K562 (cell line): ENCODE results near the gene DCP1B. TPM values are rescaled to one million over a fixed set of nuclear protein-coding genes. Genes with fewer than 3 reads are reported as not detected.

Experiments used
- ATAC-seq: fragments of 200-7000 bp; cut with Tn5 transposase; 3 replicates; pipeline ENCODE4 v1.9.1; 2020; ENCODE audit warnings: moderate library complexity
- BruUV-seq: library from RNA; stranded (reverse); fragments of 400-500 nt; replicated peaks from 2 replicates; lab custom pipeline; 2021; lab: Mats Ljungman, UMichigan
- CTCF ChIA-PET: fragments of 300-600 bp; formaldehyde crosslinking; extraction: SDS; loops from one replicate; lab custom pipeline; 2021; ENCODE audit warnings: low intra/inter-chr PET ratio; lab: Yijun Ruan, JAX
- POLR2A ChIA-PET: fragments of 300-600, 350-650 bp; sonication (Branson Sonifier 250); formaldehyde crosslinking; extraction: SDS; loops from one replicate; lab custom pipeline; 2021; ENCODE audit warnings: antibody characterized with exemption, inconsistent platforms; lab: Yijun Ruan, JAX
- DNase-seq, 4 experiments: peaks; one replicate each; pipeline versions ENCODE4 v3.0.0 to v3.0.0-alpha.2; 2011 to 2018; ENCODE audit warnings: low spot score in 3 of 4, mixed read lengths in 3 of 4; ENCODE audit errors: extremely low read depth in 1 of 4
- FAIRE-seq: peaks from 2 replicates; lab custom pipeline; 2011; peaks lifted over from hg19 to GRCh38; lab: Jason Lieb, UNC
- H2AFZ ChIP-seq: 2 replicates; pipeline ENCODE4 v1.6.0; 2011; ENCODE audit warnings: low read depth, low read length, control low read depth, inconsistent platforms
- H3K27ac ChIP-seq: fragments of 200-600 bp; 3 replicates; pipeline ENCODE4 v1.8.0; 2011; ENCODE audit warnings: low read depth, mild to moderate bottlenecking, control low read depth, inconsistent platforms, low read length, moderate library complexity, mixed read lengths; ENCODE audit errors: extremely low read depth
- H3K27me3 ChIP-seq, 2 experiments: fragments of 300-600 bp in 1 of 2; 2 replicates in 1 of 2; 3 replicates in 1 of 2; pipeline versions ENCODE4 v1.6.0 to v1.8.0; 2011; ENCODE audit warnings: inconsistent platforms in 2 of 2, low read length in 2 of 2, mild to moderate bottlenecking in 1 of 2, mixed read lengths in 1 of 2, moderate library complexity in 1 of 2; ENCODE audit not compliant: control insufficient read depth in 2 of 2, insufficient read depth in 2 of 2
- H3K36me3 ChIP-seq: fragments of 300-600 bp; 3 replicates; pipeline ENCODE4 v1.8.0; 2011; ENCODE audit warnings: mild to moderate bottlenecking, low read length, inconsistent platforms; ENCODE audit not compliant: control insufficient read depth, insufficient read depth
- H3K4me1 ChIP-seq, 2 experiments: fragments of 200-600 bp in 1 of 2; replicated peaks in 1 of 2; 2 replicates in 1 of 2; 3 replicates in 1 of 2; pipeline versions ENCODE4 v1.5.1 to v1.8.0; 2011; ENCODE audit warnings: inconsistent platforms in 2 of 2, low read length in 2 of 2, mild to moderate bottlenecking in 1 of 2, mixed read lengths in 1 of 2, moderate library complexity in 1 of 2; ENCODE audit not compliant: control insufficient read depth in 2 of 2, insufficient read depth in 2 of 2
- H3K4me2 ChIP-seq: 2 replicates; pipeline ENCODE4 v1.6.1; 2011; ENCODE audit warnings: low read length, control low read depth, inconsistent platforms, mixed read lengths; ENCODE audit not compliant: insufficient read depth
- H3K4me3 ChIP-seq: fragments of 200-600 bp; sonication (generic), shearing (Covaris generic); 2 replicates; pipeline ENCODE4 v1.5.1; 2016; ENCODE audit warnings: control low read depth, inconsistent platforms
- H3K79me2 ChIP-seq: fragments of 200-600 bp; 3 replicates; pipeline ENCODE4 v1.8.0; 2011; ENCODE audit warnings: low read length, inconsistent platforms; ENCODE audit not compliant: control insufficient read depth, insufficient read depth
- H3K9ac ChIP-seq, 2 experiments: 2 replicates each; pipeline versions ENCODE4 v1.6.0 to v1.6.1; 2011; ENCODE audit warnings: low read depth in 2 of 2, low read length in 2 of 2, control low read depth in 1 of 2, inconsistent platforms in 1 of 2, mild to moderate bottlenecking in 1 of 2, mixed read lengths in 1 of 2; ENCODE audit not compliant: insufficient read depth in 1 of 2
- H3K9me1 ChIP-seq: one replicate; pipeline ENCODE4 v1.6.0; 2011; ENCODE audit warnings: inconsistent platforms, mild to moderate bottlenecking, low read length, moderate library complexity; ENCODE audit not compliant: control insufficient read depth, insufficient read depth
- H3K9me3 ChIP-seq: replicated peaks from 2 replicates; pipeline ENCODE4 v1.5.1; 2011; ENCODE audit warnings: low read depth, low read length, inconsistent platforms; ENCODE audit not compliant: control insufficient read depth, insufficient read depth
- H4K20me1 ChIP-seq: replicated peaks from 2 replicates; pipeline ENCODE4 v1.6.1; 2011; ENCODE audit warnings: low read length, inconsistent platforms, mixed read lengths; ENCODE audit not compliant: control insufficient read depth, insufficient read depth
- COPS2 ChIP-seq: fragments of 450-650 bp; conservative IDR thresholded peaks from 2 replicates; pipeline ENCODE4 v1.6.1; 2016; ENCODE audit warnings: mild to moderate bottlenecking, moderate library complexity
- GTF2E2 ChIP-seq: fragments of 200-800 bp; sonication (Bioruptor generic); IDR thresholded peaks from 2 replicates; pipeline ENCODE4 v1.6.1; 2016; ENCODE audit warnings: missing genetic modification characterization, missing compliant biosample characterization
- KLF1 ChIP-seq: fragments of 450-650 bp; IDR thresholded peaks from 2 replicates; pipeline ENCODE4 v1.6.1; 2016; ENCODE audit warnings: missing genetic modification characterization, missing compliant biosample characterization
- WGBS: fragments of 100-300 bp; shearing (Covaris generic); methylation state at CpG from one replicate; pipeline ENCODE4 v1.1.6; 2016; ENCODE audit warnings: low coverage, mixed read lengths; ENCODE audit not compliant: insufficient coverage; ENCODE audit errors: missing lambda C conversion rate; 5-methylcytosine and 5-hydroxymethylcytosine counted together
- in situ Hi-C: fragments of 300-500 bp; cut with MboI; formaldehyde crosslinking; loops from 4 replicates; pipeline ENCODE4 v1.15.0; 2018; ENCODE audit warnings: inconsistent platforms, mixed read lengths
- intact Hi-C: fragments of 100-400 bp; cut with micrococcal nuclease; formaldehyde crosslinking; loops from 2 replicates; pipeline ENCODE4 v1.14.2; 2022
- polyA plus RNA-seq, 8 experiments: library from polyadenylated mRNA; depleted of rRNA in 4 of 8; stranded (reverse) in 5 of 8; unstranded in 3 of 8; fragments of >200 nt; fragmentation: Nextera tagmentation in 2 of 8; fragmentation: Illumina TruSeq in 1 of 8; extraction: Ambion mirVana in 2 of 8; extraction: Trizol in 1 of 8; gene quantifications; 2 replicates each; pipeline versions ENCODE4 v1.2.1 to v1.2.3, GENCODE V29; 2011 to 2014; ENCODE audit warnings: inconsistent platforms in 1 of 8, missing spikeins in 1 of 8
- total RNA-seq, 7 experiments: library from RNA; depleted of rRNA in 6 of 7; stranded (reverse); fragments of >200 nt in 6 of 7; fragmentation: Illumina TruSeq in 2 of 7; extraction: Trizol in 2 of 7; gene quantifications; 2 replicates each; pipeline versions ENCODE4 v1.2.1 to v1.2.3, GENCODE V29; 2011 to 2021; ENCODE audit warnings: low replicate concordance in 1 of 7

DCP1B gene
- total and polyA plus RNA-seq, 9 of the 15 experiments (the other 6 are each of a cell fraction or from before 2014, with no cell fraction given) = 0.83 to 7.3 (median 3.4) TPM

DNA sequence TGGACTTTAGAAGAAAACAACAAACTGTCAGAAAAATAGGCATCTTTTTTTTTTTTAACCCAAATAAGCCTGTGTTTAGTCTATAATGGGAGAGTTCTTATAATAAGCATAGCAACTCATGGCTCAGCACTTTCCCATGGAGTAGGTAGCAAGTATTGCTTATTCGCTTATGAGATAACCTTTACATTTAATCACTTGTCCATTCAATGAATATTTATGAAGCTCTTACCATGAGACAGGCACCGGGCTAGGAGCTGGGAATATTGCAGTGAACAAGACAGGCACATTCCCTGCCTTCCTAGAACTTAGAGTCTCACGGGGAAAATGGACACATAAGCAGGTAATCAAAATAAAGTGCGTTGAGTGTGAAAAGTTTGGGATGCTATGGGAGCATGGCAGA, 10.0 kb upstream of the DCP1B start:
- no peaks in the 10 kb centered on the region for H3K9me1 ChIP-seq
- no peak overlapping the region for H3K4me2 ChIP-seq
- ATAC-seq (no peak), DNase-seq (no peak), FAIRE-seq (no peak)
- H4K20me1 ChIP-seq = no peaks in the 10 kb centered on the region
- H3K4me1 ChIP-seq = no peaks in the 10 kb centered on the region
- intact Hi-C loops = no loop called here
- CTCF ChIA-PET = no interaction called here
- no peaks in the 10 kb centered on the region for H3K79me2 ChIP-seq
- POLR2A ChIA-PET = interaction anchor here (0.6 to 1.6 kb wide), 2 partner anchors 9 to 24 kb away, joined by 3 to 5 read pairs; no protein-coding TSS in a partner anchor
- no peak overlapping the region for H3K9ac ChIP-seq
- no peak for TF ChIP-seq COPS2
- no peak for TF ChIP-seq KLF1
- TF ChIP-seq, all 486 proteins: peak for 0
- whole genome bisulfite sequencing = 0% methylated on average over 4 of the region's 4 CpGs
- Histone ChIP-seq H3K9me3 (no peaks in the 10 kb centered on the region), H3K4me3 (no peak overlapping the region), H2AFZ (no peak overlapping the region), H3K27ac (no peak overlapping the region), H3K27me3 (peaks cover 0 to 4% of the 10 kb centered on the region in 2 experiments; a peak in 2 of 5 replicates), H3K36me3 (no peaks in the 10 kb centered on the region)
- no TSS peak for BruUV-seq
- in situ Hi-C loops = no loop called here

DNA sequence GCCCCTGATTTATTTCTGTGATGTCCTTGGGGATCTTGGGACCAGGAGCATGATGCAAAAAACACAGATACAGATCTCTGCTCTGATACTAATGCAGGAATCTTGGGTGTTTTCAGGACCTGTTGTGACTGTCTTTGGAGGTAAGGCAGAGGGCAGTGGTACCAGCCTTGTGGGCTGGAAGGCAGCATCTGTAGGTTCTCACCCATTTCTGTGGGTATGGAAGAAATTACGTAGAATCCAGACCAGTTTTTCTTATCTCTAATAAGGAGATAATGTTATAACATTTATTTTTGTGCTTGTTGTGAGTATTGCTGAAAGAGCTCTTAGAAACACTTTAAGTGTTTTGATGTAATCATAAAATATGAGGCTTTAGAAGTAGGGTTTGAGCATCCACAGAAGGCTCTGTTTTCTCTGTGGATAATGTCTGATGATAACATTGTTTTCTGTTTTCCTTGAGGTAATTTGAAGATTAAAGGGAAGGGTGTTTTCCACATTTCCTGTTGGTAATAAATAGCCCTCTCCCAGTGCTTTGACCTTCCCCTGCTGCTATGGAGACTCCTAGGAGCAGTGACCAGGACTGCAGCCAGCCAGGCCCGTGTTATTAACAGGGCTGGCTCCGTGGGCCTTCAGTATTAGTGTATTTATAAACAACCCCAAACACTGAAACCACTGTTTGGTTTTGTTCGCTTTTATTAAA, 9.4 kb upstream of the DCP1B start:
- ChIA-PET CTCF (no interaction called here), POLR2A (interaction anchor here (0.6 kb wide), 1 partner anchor 25 kb away, joined by 5 read pairs; no protein-coding TSS in a partner anchor)

More for the DNA sequence above, 9.4 kb upstream of the DCP1B start:
- no peak for TF ChIP-seq GTF2E2 (tag)
- in situ Hi-C loops = no loop called here
- Histone ChIP-seq H3K9me1 (no peaks in the 10 kb centered on the region), H3K4me2 (no peak overlapping the region), H3K9ac (no peak overlapping the region), H4K20me1 (no peaks in the 10 kb centered on the region), H3K36me3 (no peaks in the 10 kb centered on the region), H3K79me2 (no peaks in the 10 kb centered on the region), H3K27ac (no peak overlapping the region), H3K27me3 (peaks cover 0 to 4% of the 10 kb centered on the region in 2 experiments; a peak in 2 of 5 replicates), H2AFZ (no peak overlapping the region), H3K9me3 (no peaks in the 10 kb centered on the region), H3K4me3 (no peak overlapping the region), H3K4me1 (no peaks in the 10 kb centered on the region)
- BruUV-seq = no TSS peak
- no peak for FAIRE-seq
- DNase-seq = no peak
- intact Hi-C loops = no loop called here
- no peak for ATAC-seq
- 3% methylated on average over 4 of the region's 4 CpGs for WGBS
